CD14-positive monocyte (primary cell): ENCODE measurements around the gene ELAVL1. TPM values are rescaled to one million over a fixed set of nuclear protein-coding genes. Genes with fewer than 3 reads are reported as not detected.

Experiments used
- DNase-seq, 3 donors: peaks; one replicate each; pipeline ENCODE4 v3.0.0-alpha.2; 2011 to 2022
- H2AFZ ChIP-seq: 2 replicates; pipeline ENCODE4 v1.6.0; 2012; ENCODE audit warnings: mild to moderate bottlenecking, low read depth, low read length, inconsistent platforms; ENCODE audit not compliant: insufficient read depth, poor library complexity, severe bottlenecking
- H3K27ac ChIP-seq, 2 donors: 1 replicate in 1 of 2; 2 replicates in 1 of 2; pipeline ENCODE4 v1.5.1; 2012 to 2013; ENCODE audit warnings: low read length in 2 of 2, control low read depth in 1 of 2, inconsistent platforms in 1 of 2, low read depth in 1 of 2, mild to moderate bottlenecking in 1 of 2
- H3K27me3 ChIP-seq, 2 donors: one replicate each; pipeline versions ENCODE4 v1.6.0 to v1.6.1; 2011 to 2013; ENCODE audit warnings: low read length in 2 of 2; ENCODE audit not compliant: control insufficient read depth in 2 of 2, insufficient read depth in 2 of 2
- H3K36me3 ChIP-seq, 2 donors: replicated peaks in 1 of 2; 1 replicate in 1 of 2; 2 replicates in 1 of 2; pipeline versions ENCODE4 v1.5.1 to v1.6.1; 2012 to 2013; ENCODE audit warnings: low read length in 2 of 2, control low read depth in 1 of 2, inconsistent platforms in 1 of 2, mild to moderate bottlenecking in 1 of 2; ENCODE audit not compliant: insufficient read depth in 2 of 2, control insufficient read depth in 1 of 2
- H3K4me1 ChIP-seq, 2 donors: 1 replicate in 1 of 2; 2 replicates in 1 of 2; pipeline versions ENCODE4 v1.5.1 to v1.6.1; 2012 to 2013; ENCODE audit warnings: low read length in 2 of 2, control low read depth in 1 of 2, inconsistent platforms in 1 of 2, mild to moderate bottlenecking in 1 of 2, moderate library complexity in 1 of 2; ENCODE audit not compliant: insufficient read depth in 2 of 2, control insufficient read depth in 1 of 2
- H3K4me2 ChIP-seq: replicated peaks from 2 replicates; pipeline ENCODE3; 2012; ENCODE audit warnings: low read length, moderate library complexity, mild to moderate bottlenecking; ENCODE audit not compliant: poor library complexity, severe bottlenecking; ENCODE audit errors: extremely low read depth
- H3K4me3 ChIP-seq, 3 experiments: fragments of 200-600 bp in 1 of 3; sonication (generic) in 1 of 3; replicated peaks in 1 of 3; 1 replicate in 2 of 3; 2 replicates in 1 of 3; pipeline ENCODE4 v1.5.1; 2011 to 2013; ENCODE audit warnings: low read length in 3 of 3, mild to moderate bottlenecking in 3 of 3, control low read depth in 2 of 3, low read depth in 2 of 3, inconsistent platforms in 1 of 3, moderate library complexity in 1 of 3
- H3K79me2 ChIP-seq: 2 replicates; pipeline ENCODE4 v1.6.0; 2012; ENCODE audit warnings: mild to moderate bottlenecking, control low read depth, inconsistent platforms, low read length, moderate library complexity; ENCODE audit not compliant: insufficient read depth
- H3K9ac ChIP-seq: 2 replicates; pipeline ENCODE4 v1.6.0; 2017; ENCODE audit warnings: low read length, mild to moderate bottlenecking; ENCODE audit not compliant: insufficient read depth, poor library complexity, severe bottlenecking
- H3K9me3 ChIP-seq, 2 donors: replicated peaks in 1 of 2; 1 replicate in 1 of 2; 2 replicates in 1 of 2; pipeline versions ENCODE4 v1.5.1 to v1.6.1; 2012 to 2013; ENCODE audit warnings: low read length in 2 of 2, control low read depth in 1 of 2; ENCODE audit not compliant: control insufficient read depth in 1 of 2, insufficient read depth in 1 of 2
- H4K20me1 ChIP-seq: 2 replicates; pipeline ENCODE4 v1.6.0; 2012; ENCODE audit warnings: mild to moderate bottlenecking, low read length, control low read depth, moderate library complexity; ENCODE audit not compliant: insufficient read depth
- H3K27ac Mint-ChIP-seq, 7 donors: one replicate each; pipeline ENCODE4 v1.8.0; 2020; ENCODE audit warnings: mild to moderate bottlenecking in 7 of 7, mixed read lengths in 7 of 7, moderate library complexity in 6 of 7, inconsistent platforms in 2 of 7
- H3K27me3 Mint-ChIP-seq, 3 donors: one replicate each; pipeline ENCODE4 v1.8.0; 2021 to 2022; ENCODE audit warnings: low read depth in 3 of 3, mild to moderate bottlenecking in 3 of 3, mixed read lengths in 3 of 3, moderate library complexity in 3 of 3, inconsistent platforms in 1 of 3
- H3K36me3 Mint-ChIP-seq, 2 donors: one replicate each; pipeline ENCODE4 v1.8.0; 2020; ENCODE audit warnings: mixed read lengths in 2 of 2, inconsistent platforms in 1 of 2, mild to moderate bottlenecking in 1 of 2
- H3K4me1 Mint-ChIP-seq: one replicate; pipeline ENCODE4 v1.8.0; 2020; ENCODE audit warnings: mild to moderate bottlenecking, mixed read lengths
- H3K4me3 Mint-ChIP-seq, 2 donors: one replicate each; pipeline ENCODE4 v1.8.0; 2020; ENCODE audit warnings: mild to moderate bottlenecking in 2 of 2, mixed read lengths in 2 of 2, moderate library complexity in 1 of 2
- H3K9me3 Mint-ChIP-seq, 7 donors: one replicate each; pipeline ENCODE4 v1.8.0; 2020 to 2022; ENCODE audit warnings: mixed read lengths in 7 of 7, mild to moderate bottlenecking in 6 of 7, moderate library complexity in 6 of 7, inconsistent platforms in 2 of 7
- CTCF ChIP-seq: fragments of 200-600 bp; IDR thresholded peaks from one replicate; pipeline ENCODE4 v1.8.0; 2022; ENCODE audit warnings: antibody characterized with exemption, mild to moderate bottlenecking
- WGBS: methylation state at CpG from one replicate; pipeline ENCODE4 v1.1.5; 2013; ENCODE audit warnings: missing lambda C conversion rate; ENCODE audit not compliant: insufficient coverage; 5-methylcytosine and 5-hydroxymethylcytosine counted together
- intact Hi-C, 2 donors: fragments of 100-400 bp; cut with micrococcal nuclease; formaldehyde crosslinking; loops; one replicate each; pipeline versions ENCODE4 v1.15.0 to v1.15.1; 2023
- polyA plus RNA-seq, 3 donors: library from polyadenylated mRNA; depleted of rRNA in 1 of 3; unstranded in 2 of 3; stranded (reverse) in 1 of 3; fragments of 300-500 nt in 2 of 3; fragments of >200 nt in 1 of 3; fragmentation: Illumina TruSeq in 2 of 3; gene quantifications; 1 replicate in 2 of 3; 2 replicates in 1 of 3; pipeline ENCODE4 v1.2.3, GENCODE V29; 2012 to 2021

Gene ELAVL1
- polyA plus RNA-seq, 3 donors = 25.1 to 31.1 (median 30.7) TPM

- peaks cover 0 to under 1% (median 0%) of the 10 kb centered on the region in 3 donors for H3K27me3 Mint-ChIP-seq
- DNase-seq = no peak
- 97% methylated on average over 22 of the region's 32 CpGs for WGBS
These were observed 73.0 kb downstream of the ELAVL1 start for GRCh38 chr19:7932276-7932929.

More at GRCh38 chr19:7932276-7932929, 73.0 kb downstream of the ELAVL1 start:
- Histone ChIP-seq H3K79me2 (no peaks in the 10 kb centered on the region), H4K20me1 (no peaks in the 10 kb centered on the region), H3K4me2 (no peak overlapping the region), H3K27ac (no peak overlapping the region), H2AFZ (no peak overlapping the region), H3K27me3 (no peaks in the 10 kb centered on the region), H3K9ac (no peak overlapping the region), H3K36me3 (peaks cover 65 to 71% of the 10 kb centered on the region in 2 donors), H3K4me1 (no peaks in the 10 kb centered on the region), H3K4me3 (no peak overlapping the region), H3K9me3 (no peaks in the 10 kb centered on the region)
- Mint-ChIP-seq H3K27ac (no peak overlapping the region), H3K4me3 (no peak overlapping the region), H3K4me1 (no peaks in the 10 kb centered on the region), H3K36me3 (peaks cover 53 to 73% of the 10 kb centered on the region in 2 donors), H3K9me3 (peaks cover 0 to 5% (median 0%) of the 10 kb centered on the region in 7 donors)
- no peak for TF ChIP-seq CTCF
- intact Hi-C loops = no loop called here
